ENCODE results near the gene SFMBT1. TPM values are rescaled to one million over a fixed set of nuclear protein-coding genes. Genes with fewer than 3 reads are reported as not detected.

SFMBT1 gene
- total RNA-seq, 6 experiments from 2014 or later, result 9.2 to 14.0 (median 10.7) TPM

DNA sequence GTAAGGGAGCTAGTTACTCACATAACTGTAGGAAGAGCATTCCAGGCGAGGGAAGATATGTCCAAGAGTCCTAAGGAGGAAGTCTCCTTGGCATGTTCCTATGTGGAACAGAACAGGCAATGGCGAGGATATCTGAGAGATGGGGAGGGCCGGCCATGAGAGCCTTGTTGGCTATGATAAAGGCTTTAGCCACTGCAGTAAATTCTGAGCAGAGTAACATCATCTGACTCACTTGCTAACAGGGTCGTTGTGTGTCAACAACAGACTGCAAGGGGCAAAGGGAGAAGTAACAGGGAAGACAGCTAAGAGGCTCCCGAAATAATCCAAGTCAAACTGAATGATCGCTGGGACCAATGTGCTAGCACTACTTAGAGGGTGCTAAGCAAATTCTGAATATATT, 21.6 kb downstream of the SFMBT1 start:
- no peak overlapping the region for H3K4me3 ChIP-seq
- H3K27me3 ChIP-seq, result no peaks in the 10 kb centered on the region
- no peaks in the 10 kb centered on the region for H3K36me3 ChIP-seq
- DNase-seq (no peak), ATAC-seq (no peak)
- H3K27ac ChIP-seq, result no peak overlapping the region
- TF ChIP-seq, protein P1, sequence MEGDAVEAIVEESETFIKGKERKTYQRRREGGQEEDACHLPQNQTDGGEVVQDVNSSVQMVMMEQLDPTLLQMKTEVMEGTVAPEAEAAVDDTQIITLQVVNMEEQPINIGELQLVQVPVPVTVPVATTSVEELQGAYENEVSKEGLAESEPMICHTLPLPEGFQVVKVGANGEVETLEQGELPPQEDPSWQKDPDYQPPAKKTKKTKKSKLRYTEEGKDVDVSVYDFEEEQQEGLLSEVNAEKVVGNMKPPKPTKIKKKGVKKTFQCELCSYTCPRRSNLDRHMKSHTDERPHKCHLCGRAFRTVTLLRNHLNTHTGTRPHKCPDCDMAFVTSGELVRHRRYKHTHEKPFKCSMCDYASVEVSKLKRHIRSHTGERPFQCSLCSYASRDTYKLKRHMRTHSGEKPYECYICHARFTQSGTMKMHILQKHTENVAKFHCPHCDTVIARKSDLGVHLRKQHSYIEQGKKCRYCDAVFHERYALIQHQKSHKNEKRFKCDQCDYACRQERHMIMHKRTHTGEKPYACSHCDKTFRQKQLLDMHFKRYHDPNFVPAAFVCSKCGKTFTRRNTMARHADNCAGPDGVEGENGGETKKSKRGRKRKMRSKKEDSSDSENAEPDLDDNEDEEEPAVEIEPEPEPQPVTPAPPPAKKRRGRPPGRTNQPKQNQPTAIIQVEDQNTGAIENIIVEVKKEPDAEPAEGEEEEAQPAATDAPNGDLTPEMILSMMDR (IDR thresholded peaks at IDR 0.05), result no peak
- TF ChIP-seq POLR2A (IDR thresholded peaks at IDR 0.05), result no peak
- intact Hi-C loops (cut with DNase I), result no loop called here
- 80% methylated on average over 6 of the region's 6 CpGs for WGBS (ENCODE audit: insufficient coverage, low coverage, low lambda C conversion rate, missing lambda C conversion rate)
- H3K4me1 ChIP-seq, result peaks cover 0 to 9% (median 0%) of the 10 kb centered on the region in 4 donors
- no peaks in the 10 kb centered on the region for H3K9me3 ChIP-seq

DNA sequence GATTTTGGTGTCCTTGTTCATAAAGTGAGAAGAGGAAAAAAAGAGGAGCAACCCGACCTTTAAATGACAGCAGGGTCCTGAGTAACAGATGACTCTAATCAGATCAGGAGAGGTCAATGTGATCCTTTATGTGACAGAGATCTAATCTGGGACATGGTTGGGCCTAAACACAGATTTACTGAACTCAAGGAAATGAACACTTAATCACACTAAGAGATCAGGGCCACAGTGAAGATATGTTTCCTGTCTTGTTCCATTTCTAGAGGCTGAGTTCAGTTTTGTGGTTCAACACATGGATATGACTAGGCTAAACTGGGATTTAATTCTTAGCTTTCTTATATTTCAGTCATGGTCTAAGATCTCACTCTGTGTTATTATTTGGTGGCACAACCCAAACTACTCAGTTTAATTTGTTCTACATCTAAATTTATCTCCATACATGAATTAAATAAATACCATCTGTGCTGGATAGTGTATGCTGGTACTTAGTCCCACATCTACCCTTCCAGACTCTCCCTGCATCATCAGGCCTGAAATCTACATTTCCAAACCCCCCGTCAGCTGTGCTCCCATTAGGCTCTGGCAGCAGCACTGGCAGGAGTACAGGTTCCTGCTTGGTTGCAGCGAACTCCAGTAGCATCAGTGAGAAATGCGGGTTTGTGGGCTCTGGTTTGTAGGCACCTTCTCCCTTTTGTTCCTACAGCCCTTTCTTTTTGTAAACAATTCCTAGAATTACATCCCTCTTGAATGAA, 22.6 kb downstream of the SFMBT1 start:
- Histone ChIP-seq H3K27ac (no peak overlapping the region), H3K4me3 (no peak overlapping the region), H3K9me3 (no peaks in the 10 kb centered on the region), H3K27me3 (no peaks in the 10 kb centered on the region), H3K36me3 (no peaks in the 10 kb centered on the region), H3K4me1 (peaks cover 0 to 9% (median 0%) of the 10 kb centered on the region in 4 donors)
- intact Hi-C loops (cut with DNase I), result no loop called here
- ATAC-seq (no peak), DNase-seq (no peak)
- TF ChIP-seq POLR2A (IDR thresholded peaks at IDR 0.05), result no peak
- TF ChIP-seq, protein P1 (IDR thresholded peaks at IDR 0.05), result no peak
- WGBS (ENCODE audit: insufficient coverage, low coverage, low lambda C conversion rate, missing lambda C conversion rate), result 87% methylated on average over 4 of the region's 4 CpGs

DNA sequence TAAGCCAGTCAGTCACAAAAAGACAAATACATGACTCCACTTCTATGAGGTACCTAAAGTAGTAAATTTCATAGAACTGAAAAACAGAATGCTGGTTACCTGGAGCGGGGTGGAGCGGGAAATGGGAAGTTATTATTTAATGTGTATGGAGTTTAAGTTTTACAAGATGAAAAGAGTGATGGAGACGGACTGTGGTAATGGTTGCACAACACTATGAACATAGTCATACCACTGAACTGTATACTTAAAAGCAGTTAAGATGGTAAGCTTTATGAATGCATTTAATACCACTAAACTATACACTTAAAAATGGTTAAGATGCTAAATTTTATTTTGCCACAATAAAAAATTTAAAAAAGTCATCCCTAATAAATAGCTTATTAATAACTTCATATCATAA, 23.2 kb downstream of the SFMBT1 start:
- TF ChIP-seq, protein P1 (IDR thresholded peaks at IDR 0.05), result no peak
- no peak for TF ChIP-seq POLR2A (IDR thresholded peaks at IDR 0.05)
- Histone ChIP-seq H3K27me3 (no peaks in the 10 kb centered on the region), H3K9me3 (no peaks in the 10 kb centered on the region), H3K4me3 (no peak overlapping the region), H3K4me1 (peaks cover 0 to 5% (median 0%) of the 10 kb centered on the region in 4 donors), H3K27ac (no peak overlapping the region), H3K36me3 (no peaks in the 10 kb centered on the region)
- 91% methylated on average over 3 of the region's 3 CpGs for WGBS (ENCODE audit: insufficient coverage, low coverage, low lambda C conversion rate, missing lambda C conversion rate)
- DNase-seq (no peak), ATAC-seq (no peak)
- intact Hi-C loops (cut with DNase I), result no loop called here

DNA sequence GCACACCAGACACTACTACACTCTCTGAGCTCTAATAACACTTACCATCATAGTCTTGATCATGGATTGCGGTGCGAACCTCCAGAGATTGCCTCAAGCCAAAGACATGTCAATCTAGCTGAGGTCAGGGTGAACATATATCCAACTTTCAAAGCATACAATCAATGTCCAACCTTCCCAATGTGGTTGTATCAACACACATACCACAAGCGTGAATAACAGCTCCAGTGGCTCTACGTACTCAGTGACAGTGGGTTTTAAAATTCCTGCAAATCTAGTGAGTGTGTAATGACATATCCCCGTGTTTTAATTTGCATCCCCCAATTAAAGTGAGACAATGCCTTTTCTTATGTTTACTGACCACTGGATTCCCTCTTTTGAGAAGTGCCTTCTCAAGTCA, 29.6 kb downstream of the SFMBT1 start:
- ATAC-seq (no peak), DNase-seq (no peak)
- no peaks in the 10 kb centered on the region for H3K27me3 ChIP-seq
- H3K36me3 ChIP-seq, result no peaks in the 10 kb centered on the region
- no peak for TF ChIP-seq POLR2A (IDR thresholded peaks at IDR 0.05)
- TF ChIP-seq, protein P1 (IDR thresholded peaks at IDR 0.05), result no peak
- H3K27ac ChIP-seq, result no peak overlapping the region
- no peaks in the 10 kb centered on the region for H3K4me1 ChIP-seq
- intact Hi-C loops (cut with DNase I), result no loop called here
- no peak overlapping the region for H3K4me3 ChIP-seq
- 92% methylated on average over 3 of the region's 5 CpGs for WGBS (ENCODE audit: insufficient coverage, low coverage, low lambda C conversion rate, missing lambda C conversion rate)
- no peaks in the 10 kb centered on the region for H3K9me3 ChIP-seq

Data from right lobe of liver (tissue), 6 donors.